Fibroblast of skin of left quadriceps (primary cell): ENCODE results near the gene GJA8.
"Not testable (repeated sequence)": the region's sequence is repeated elsewhere in the genome, so short reads cannot be mapped to it uniquely, and the experiment has no call there.

ENCODE experiments used
- DNase-seq, 2 experiments: peaks; one replicate each; pipeline ENCODE4 v3.0.0-alpha.2; 2013; ENCODE audit warnings: low read depth in 2 of 2

Gene GJA8

DNA sequence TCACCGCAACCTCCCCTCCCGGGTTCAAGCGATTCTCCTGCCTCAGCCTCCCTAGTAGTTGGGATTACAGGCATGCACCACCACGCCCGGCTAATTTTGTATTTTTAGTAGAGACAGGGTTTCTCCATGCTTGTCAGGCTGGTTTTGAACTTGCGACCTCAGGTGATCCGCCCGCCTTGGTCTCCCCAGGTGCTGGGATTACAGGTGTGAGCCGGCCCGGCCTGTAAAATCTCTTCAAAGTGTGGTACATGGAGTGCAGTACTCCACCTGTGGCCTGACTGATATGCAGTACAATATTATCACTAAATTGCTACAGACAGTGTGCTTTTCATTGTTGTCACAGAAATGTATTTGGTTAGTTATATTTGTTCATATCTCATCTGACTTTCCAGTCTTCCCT is 25.1 kb downstream of the GJA8 start:
- not testable (repeated sequence) for DNase-seq

GRCh38 chr1:147928236-147929132 is 25.9 kb downstream of the GJA8 start, which contains the start of gene GPR89B:
GPR89B (plus strand) TSS chr1:147928420; CDS start chr1:147928537, 117 bp downstream.
- peak; percentile 49 to 63 for DNase-seq

DNA sequence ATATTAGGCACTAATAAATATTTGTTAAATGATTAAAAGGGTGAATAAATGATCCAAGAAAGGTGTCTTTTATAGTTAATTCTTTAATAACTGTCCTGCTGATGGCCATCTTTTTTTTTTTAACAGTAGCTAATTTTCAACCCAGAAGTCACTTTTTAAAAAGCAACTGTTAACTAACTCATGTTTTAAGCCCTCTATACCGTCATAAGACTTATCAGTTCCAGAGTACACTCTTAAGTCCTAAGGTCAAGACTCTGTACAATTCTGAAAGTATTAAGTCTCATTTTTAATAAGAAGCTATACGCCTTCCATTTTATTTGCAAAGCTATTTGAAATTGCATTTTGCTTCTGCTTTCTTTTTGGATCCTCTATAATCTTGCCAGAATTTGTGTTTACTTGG is 28.5 kb downstream of the GJA8 start:
- not testable (repeated sequence) for DNase-seq

- DNase-seq = not testable (repeated sequence)
Measured at GRCh38 chr1:147935296-147935695, 32.7 kb downstream of the GJA8 start.

DNA sequence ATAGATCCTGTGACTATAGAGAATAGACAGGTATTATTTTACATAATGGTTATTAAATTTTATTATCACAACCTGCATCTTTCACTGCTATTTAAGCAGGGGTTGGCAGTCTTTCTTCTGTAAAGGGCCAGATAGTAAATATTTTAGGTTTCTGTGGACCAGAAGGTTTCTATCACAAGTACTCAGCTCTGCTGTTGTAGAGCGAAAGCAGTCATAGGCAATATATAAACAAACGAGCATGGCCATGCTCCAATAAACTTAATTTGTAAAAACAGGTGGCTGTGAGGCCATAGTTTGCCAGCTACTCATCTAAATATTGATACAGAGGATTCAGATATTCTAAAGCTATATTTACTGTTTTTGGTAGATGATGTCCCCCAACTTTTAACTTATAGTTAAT is 37.9 kb downstream of the GJA8 start:
- DNase-seq = not testable (repeated sequence)

DNA sequence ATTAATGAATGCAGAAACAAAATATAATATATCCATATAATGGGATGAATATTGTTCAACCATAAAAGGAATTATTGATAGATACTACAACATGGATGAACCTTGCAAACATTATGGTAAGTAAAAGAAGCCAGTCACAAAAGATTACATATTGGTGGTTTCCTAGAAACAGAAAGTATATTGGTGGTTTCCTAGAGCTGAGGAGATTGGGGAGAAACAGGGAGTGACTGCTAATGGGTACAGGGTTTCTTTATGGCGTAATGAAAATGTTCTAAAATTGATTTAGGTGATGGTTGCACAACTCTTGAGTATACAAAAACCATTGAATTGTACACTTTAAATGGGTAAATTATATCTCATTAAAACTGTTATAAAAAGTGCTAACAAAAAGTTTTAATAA is 40.0 kb downstream of the GJA8 start:
- not testable (repeated sequence) for DNase-seq

- DNase-seq = not testable (repeated sequence)
Measured at GRCh38 chr1:147949517-147949916, 46.9 kb downstream of the GJA8 start.
